Gastrocnemius medialis (tissue), 4 donors: ENCODE results near the gene IQCE. TPM values are rescaled to one million over a fixed set of nuclear protein-coding genes. Genes with fewer than 3 reads are reported as not detected.

ENCODE experiments used
- ATAC-seq, 2 donors: fragments of 150-250 bp; one replicate each; pipeline ENCODE4 v1.9.1; 2016
- DNase-seq, 2 donors: peaks; one replicate each; pipeline ENCODE4 v3.0.0-alpha.2; 2019
- H3K27ac ChIP-seq, 4 donors: fragments of 200-600 bp; sonication (generic); 1 replicate in 1 of 4; 2 replicates in 3 of 4; pipeline ENCODE4 v1.5.1; 2016 to 2018; ENCODE audit warnings: mild to moderate bottlenecking in 2 of 4, moderate library complexity in 1 of 4
- H3K27me3 ChIP-seq, 3 donors: fragments of 200-600 bp; sonication (generic) in 2 of 3; 1 replicate in 1 of 3; 2 replicates in 2 of 3; pipeline versions ENCODE4 v1.5.1 to v1.6.0; 2016 to 2019; ENCODE audit warnings: mild to moderate bottlenecking in 1 of 3, moderate library complexity in 1 of 3
- H3K36me3 ChIP-seq, 2 donors: fragments of 200-600 bp; sonication (generic) in 1 of 2; one replicate each; pipeline ENCODE4 v1.5.1; 2017 to 2018
- H3K4me1 ChIP-seq, 2 donors: fragments of 200-600 bp; sonication (generic) in 1 of 2; one replicate each; pipeline ENCODE4 v1.5.1; 2016 to 2017; ENCODE audit warnings: mild to moderate bottlenecking in 2 of 2
- H3K4me3 ChIP-seq, 4 donors: fragments of 200-600 bp; sonication (generic) in 3 of 4; 1 replicate in 1 of 4; 2 replicates in 3 of 4; pipeline ENCODE4 v1.5.1; 2016 to 2019; ENCODE audit warnings: mild to moderate bottlenecking in 2 of 4
- H3K9me3 ChIP-seq, 3 donors: fragments of 200-600 bp; sonication (generic) in 2 of 3; 1 replicate in 1 of 3; 2 replicates in 2 of 3; pipeline ENCODE4 v1.5.1; 2016 to 2019
- POLR2A ChIP-seq, 2 donors: fragments of 450-650 bp; IDR thresholded peaks; one replicate each; pipeline ENCODE4 v1.6.1; 2017; ENCODE audit warnings: antibody characterized with exemption in 2 of 2, mild to moderate bottlenecking in 2 of 2, moderate library complexity in 2 of 2
- in situ Hi-C, 4 donors: fragments of 200-750 bp; cut with MboI; loops; one replicate each; pipeline versions ENCODE4 v1.15.0 to v1.8.0; 2017; ENCODE audit warnings: low sequenced_read_pairs in 4 of 4
- intact Hi-C: fragments of 100-400 bp; cut with DNase I; formaldehyde crosslinking; loops from one replicate; pipeline ENCODE4 v1.15.1; 2023; ENCODE audit warnings: low total_unique reads
- total RNA-seq, 4 donors: library from RNA; depleted of rRNA; stranded (reverse); fragments of >200 nt; gene quantifications; one replicate each; pipeline versions ENCODE4 v1.1.0 to v1.2.3, GENCODE V29; 2016
- TF ChIP-seq, protein P1 (sequence below), 5 experiments: fragments of 450-650 bp in 3 of 5; fragments of 200-600 bp in 2 of 5; sonication (generic) in 2 of 5; IDR thresholded peaks in 4 of 5; conservative IDR thresholded peaks in 1 of 5; 1 replicate in 4 of 5; 2 replicates in 1 of 5; pipeline ENCODE4 v1.5.1; 2016 to 2019; ENCODE audit warnings: antibody characterized with exemption in 5 of 5, mild to moderate bottlenecking in 3 of 5, moderate library complexity in 3 of 5

The IQCE gene
- total RNA-seq, 4 donors from 2014 or later, result 6.3 to 11.5 (median 8.8) TPM

DNA sequence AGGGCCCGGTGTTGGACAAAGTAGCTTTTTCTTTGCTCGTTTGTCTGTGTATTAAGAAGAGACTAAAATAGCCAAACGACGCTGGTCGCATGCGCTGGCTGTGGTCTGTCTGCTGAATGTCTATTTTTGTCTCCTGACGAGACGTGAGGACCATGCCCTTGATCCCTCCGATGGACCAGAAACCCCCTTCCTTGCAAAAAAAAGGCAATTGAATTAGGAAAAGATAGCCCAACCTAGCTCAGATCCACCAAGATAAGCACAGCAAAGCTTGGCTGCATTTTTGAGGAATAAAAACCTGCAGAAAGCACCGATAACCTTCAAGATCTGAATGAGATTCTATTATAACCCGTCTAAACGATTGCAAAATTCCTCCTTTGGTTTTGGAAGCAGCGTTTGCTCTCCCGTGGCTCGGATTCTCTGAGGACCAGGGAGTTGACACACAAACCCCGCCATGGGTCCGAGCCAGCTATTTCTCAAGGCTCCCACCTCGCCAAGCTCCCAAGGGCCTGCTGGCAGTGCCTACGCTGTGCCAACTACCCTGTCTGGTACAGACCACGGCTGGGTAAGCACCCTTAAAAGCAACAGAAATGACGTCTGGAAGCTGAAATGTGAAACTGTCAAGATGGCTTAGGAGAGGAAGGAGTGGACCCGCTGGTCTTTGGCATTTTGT, 55.3 kb downstream of the IQCE start:
- peaks cover 21 to 25% of the 10 kb centered on the region in 2 donors for H3K4me1 ChIP-seq
- ATAC-seq (peak; percentile 88 to 89), DNase-seq (peak; percentile 73 to 97)
- H3K27me3 ChIP-seq, result no peaks in the 10 kb centered on the region
- in situ Hi-C loops, result no loop called here
- H3K27ac ChIP-seq, result peak overlapping the region; percentile 75 to 94 (median 88)
- no peaks in the 10 kb centered on the region for H3K9me3 ChIP-seq
- H3K36me3 ChIP-seq, result no peaks in the 10 kb centered on the region
- TF ChIP-seq POLR2A (IDR thresholded peaks at IDR 0.05), result no peak
- TF ChIP-seq, protein P1, sequence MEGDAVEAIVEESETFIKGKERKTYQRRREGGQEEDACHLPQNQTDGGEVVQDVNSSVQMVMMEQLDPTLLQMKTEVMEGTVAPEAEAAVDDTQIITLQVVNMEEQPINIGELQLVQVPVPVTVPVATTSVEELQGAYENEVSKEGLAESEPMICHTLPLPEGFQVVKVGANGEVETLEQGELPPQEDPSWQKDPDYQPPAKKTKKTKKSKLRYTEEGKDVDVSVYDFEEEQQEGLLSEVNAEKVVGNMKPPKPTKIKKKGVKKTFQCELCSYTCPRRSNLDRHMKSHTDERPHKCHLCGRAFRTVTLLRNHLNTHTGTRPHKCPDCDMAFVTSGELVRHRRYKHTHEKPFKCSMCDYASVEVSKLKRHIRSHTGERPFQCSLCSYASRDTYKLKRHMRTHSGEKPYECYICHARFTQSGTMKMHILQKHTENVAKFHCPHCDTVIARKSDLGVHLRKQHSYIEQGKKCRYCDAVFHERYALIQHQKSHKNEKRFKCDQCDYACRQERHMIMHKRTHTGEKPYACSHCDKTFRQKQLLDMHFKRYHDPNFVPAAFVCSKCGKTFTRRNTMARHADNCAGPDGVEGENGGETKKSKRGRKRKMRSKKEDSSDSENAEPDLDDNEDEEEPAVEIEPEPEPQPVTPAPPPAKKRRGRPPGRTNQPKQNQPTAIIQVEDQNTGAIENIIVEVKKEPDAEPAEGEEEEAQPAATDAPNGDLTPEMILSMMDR (IDR thresholded peaks at IDR 0.05 in 4 of 5, conservative IDR thresholded peaks at IDR 0.05 in 1 of 5), result no peak
- intact Hi-C loops, result loop anchor here (1.0 kb wide), 2 partner anchors 15 to 27 kb away; no protein-coding TSS in a partner anchor
- peak overlapping the region; percentile 11 to 32 (median 26) for H3K4me3 ChIP-seq

DNA sequence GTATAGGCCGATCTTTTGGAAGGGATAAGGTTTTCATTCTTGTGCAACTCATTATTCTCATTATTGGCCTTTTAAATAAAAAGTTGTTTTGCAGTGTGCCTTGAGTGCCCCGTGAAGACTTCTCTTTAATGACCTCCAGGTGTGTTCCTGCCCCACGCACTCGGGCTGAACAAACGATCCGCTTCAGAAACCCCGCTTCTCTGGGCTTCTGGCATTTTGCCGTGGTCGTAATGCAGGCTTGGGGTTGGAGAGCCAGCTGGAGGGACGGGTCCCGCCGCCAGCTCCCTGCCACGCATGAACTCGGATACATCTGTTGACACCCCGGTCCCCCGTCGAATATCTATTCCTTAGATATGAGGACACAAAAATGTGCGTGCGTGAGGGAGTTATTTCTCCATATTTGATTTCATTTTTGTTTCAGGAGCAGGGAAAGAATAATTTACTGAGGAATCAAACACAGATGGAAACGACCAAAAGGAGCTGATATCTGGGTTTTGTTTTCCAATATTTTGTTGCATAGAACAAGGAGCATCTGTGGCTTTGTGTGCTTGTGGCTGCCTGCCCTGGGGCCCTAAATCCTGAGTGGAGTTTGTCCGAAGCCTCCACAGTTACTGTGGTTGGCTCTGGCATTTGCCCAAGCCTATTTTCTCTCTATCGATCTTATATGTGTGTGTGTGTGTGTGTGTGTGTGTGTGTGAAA, 56.0 kb downstream of the IQCE start:
- TF ChIP-seq, protein P1 (IDR thresholded peaks at IDR 0.05 in 4 of 5, conservative IDR thresholded peaks at IDR 0.05 in 1 of 5), result no peak
- no peak for TF ChIP-seq POLR2A (IDR thresholded peaks at IDR 0.05)
- intact Hi-C loops (loop anchor here (1.0 kb wide), 2 partner anchors 15 to 27 kb away; no protein-coding TSS in a partner anchor), in situ Hi-C loops (no loop called here)
- Histone ChIP-seq H3K9me3 (no peaks in the 10 kb centered on the region), H3K27ac (peak overlapping the region; percentile 75 to 94 (median 88)), H3K27me3 (no peaks in the 10 kb centered on the region), H3K4me1 (peaks cover 21 to 25% of the 10 kb centered on the region in 2 donors), H3K4me3 (peak overlapping the region; percentile 11 to 32 (median 22)), H3K36me3 (no peaks in the 10 kb centered on the region)
- peak in 1 of 2 donors; percentile 9 for ATAC-seq
- no peak for DNase-seq

DNA sequence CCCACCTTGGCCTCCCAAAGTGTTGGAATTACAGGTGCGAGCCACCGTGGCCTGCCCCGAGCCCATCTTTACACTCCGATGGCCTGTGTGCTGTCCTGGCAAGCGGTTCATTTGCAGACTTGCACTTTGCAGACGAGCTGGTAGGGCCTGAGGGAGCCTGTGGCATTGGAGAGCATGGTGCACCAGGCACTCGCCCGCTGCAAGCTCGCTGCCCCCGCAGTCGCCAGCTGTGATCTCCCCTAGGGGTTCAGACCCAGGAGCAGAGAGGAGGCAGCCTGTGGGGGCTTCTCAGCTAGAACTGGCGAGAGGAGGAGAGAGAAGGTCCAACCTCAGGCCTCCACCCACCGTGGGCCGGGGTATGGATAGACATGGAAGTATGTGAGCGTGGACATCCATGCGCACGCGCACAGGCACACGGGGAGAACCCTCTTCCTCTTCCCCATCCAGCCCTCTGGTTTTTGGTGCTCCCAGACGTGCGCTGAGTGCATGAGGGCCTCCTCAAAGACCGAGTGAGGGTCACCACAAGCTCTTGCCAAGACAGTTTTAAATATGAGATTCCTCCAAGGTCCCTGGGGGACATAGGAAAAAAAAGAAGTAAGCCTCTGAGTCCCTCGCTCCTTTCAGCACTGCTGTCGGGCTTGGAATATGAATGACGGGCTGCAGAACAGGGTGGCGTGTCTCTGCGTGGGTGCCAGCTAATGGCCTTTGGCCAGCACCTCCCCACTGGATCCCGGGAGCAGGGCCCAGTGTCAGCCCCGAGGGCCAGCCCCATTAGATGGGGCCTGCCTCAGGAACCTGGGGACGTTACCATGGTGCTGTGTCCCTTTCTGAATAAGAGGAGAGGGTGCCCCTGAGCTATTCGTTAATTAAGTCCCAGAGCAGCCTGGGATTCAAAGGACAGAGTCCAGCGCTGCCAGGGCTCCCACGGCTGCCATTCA, 57.9 kb downstream of the IQCE start:
- ATAC-seq (no peak), DNase-seq (no peak)
- TF ChIP-seq, protein P1 (IDR thresholded peaks at IDR 0.05 in 4 of 5, conservative IDR thresholded peaks at IDR 0.05 in 1 of 5), result no peak
- TF ChIP-seq POLR2A (IDR thresholded peaks at IDR 0.05), result no peak
- Histone ChIP-seq H3K36me3 (no peaks in the 10 kb centered on the region), H3K27ac (no peak overlapping the region), H3K4me1 (peaks cover 25 to 33% of the 10 kb centered on the region in 2 donors), H3K9me3 (no peaks in the 10 kb centered on the region), H3K27me3 (no peaks in the 10 kb centered on the region), H3K4me3 (no peak overlapping the region)
- in situ Hi-C loops (no loop called here), intact Hi-C loops (no loop called here)

DNA sequence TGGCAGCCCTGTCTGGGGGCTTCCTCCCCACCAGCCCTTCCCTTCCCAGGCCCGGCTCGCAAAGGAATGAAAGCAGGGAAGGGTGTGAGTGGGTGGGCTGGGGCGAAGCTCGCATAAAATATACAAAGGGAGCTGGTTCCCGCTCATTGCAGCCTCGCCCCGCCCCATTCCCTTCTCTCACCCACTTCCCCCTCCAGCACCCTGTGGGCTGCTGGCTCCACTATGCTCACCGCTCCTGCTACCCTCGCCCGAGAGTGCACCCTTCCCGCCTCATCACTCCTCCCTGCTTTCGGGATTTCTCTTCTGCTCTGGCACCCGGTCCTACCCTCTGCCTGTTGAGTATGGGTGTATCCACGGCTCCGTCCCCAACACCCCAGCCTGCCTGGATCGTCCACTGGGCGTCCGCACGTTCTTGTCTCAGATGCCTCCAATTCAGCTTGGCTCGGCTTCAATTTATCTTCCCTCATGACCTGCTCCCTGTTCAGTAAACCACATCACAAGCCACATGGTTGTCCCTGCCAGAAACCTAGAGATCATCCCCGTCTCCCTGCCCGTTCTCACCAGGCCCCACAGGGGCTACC, 58.6 kb downstream of the IQCE start:
- TF ChIP-seq POLR2A (IDR thresholded peaks at IDR 0.05), result no peak
- TF ChIP-seq, protein P1 (IDR thresholded peaks at IDR 0.05 in 4 of 5, conservative IDR thresholded peaks at IDR 0.05 in 1 of 5), result no peak
- Histone ChIP-seq H3K4me3 (no peak overlapping the region), H3K4me1 (peaks cover 27 to 35% of the 10 kb centered on the region in 2 donors), H3K36me3 (no peaks in the 10 kb centered on the region), H3K27me3 (no peaks in the 10 kb centered on the region), H3K9me3 (no peaks in the 10 kb centered on the region), H3K27ac (no peak overlapping the region)
- intact Hi-C loops (no loop called here), in situ Hi-C loops (no loop called here)
- ATAC-seq, result no peak
- DNase-seq, result no peak
